ENCODE measurements around the gene ZNF789. TPM values are rescaled to one million over a fixed set of nuclear protein-coding genes. Genes with fewer than 3 reads are reported as not detected.

ZNF789 gene
- total and polyA plus RNA-seq, 2 of the 4 experiments (the other 2 are of a cell fraction), result 4.8 to 8.9 TPM

DNA sequence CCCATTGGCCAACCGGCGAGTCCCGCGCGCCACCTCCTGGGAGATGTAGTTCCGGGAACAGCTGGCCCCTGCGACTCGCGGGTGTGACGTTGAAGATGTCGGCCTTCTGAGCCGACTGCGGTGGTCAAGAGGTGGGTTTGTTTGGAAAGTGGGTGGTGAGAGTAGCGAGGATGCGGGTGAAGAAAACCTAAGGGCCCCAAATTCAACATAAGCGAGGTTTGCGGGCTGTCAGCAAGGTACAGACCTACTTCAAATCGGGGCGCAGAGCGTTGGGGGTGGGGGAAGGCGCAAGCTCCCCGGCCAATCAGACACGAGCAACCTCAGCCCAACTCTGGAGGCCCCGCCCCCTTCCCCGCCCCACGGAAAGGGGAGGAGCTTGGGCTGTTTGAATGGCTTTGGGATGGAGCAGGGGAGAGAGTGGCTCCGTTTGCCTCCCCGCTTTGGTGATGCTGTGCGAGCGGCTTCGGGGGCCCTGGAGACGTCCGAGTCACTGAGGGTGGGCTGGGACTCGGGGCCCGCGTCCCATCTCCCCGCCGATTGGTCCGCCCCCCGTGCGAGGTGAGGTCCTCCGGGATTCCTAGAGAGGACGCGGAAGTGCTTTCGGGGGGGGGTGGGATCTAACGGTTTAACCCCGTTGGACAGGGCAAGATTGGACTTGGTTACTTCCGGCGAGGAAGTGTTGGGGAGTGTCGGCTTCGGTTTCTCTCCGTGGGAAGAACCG is 32.1 kb downstream of the ZNF789 start, which contains the start of gene ZKSCAN5:
Gene ZKSCAN5, plus strand, starts transcription at position 60 of the 721 bp plus-strand sequence. CDS start 1,383 bp downstream, outside the sequence.
- H3K56ac ChIP-seq (ENCODE audit: extremely low read depth, insufficient read depth, low read length), result peak within 1 kb of the TSS; percentile 96
- H3K4me2 ChIP-seq (ENCODE audit: low read depth, low read length), result peak within 1 kb of the TSS; percentile 96
- peaks cover 3% of the 10 kb centered on the region for H3K36me3 ChIP-seq (ENCODE audit: control insufficient read depth, insufficient read depth, low read length)
- peak within 1 kb of the TSS; percentile 99 for H3K14ac ChIP-seq (replicated peaks; ENCODE audit: low read depth, low read length)
- H3K18ac ChIP-seq (ENCODE audit: low read depth, low read length), result peak within 1 kb of the TSS; percentile 62
- peak within 1 kb of the TSS; percentile 98 for H4K91ac ChIP-seq (ENCODE audit: insufficient read depth, low read depth, low read length)
- H3K4me3 ChIP-seq (ENCODE audit: insufficient read depth, low read depth, low read length), result peak within 1 kb of the TSS; percentile 61
- H2BK15ac ChIP-seq (ENCODE audit: low read depth, low read length), result peak within 1 kb of the TSS; percentile 95; the same call in 1 of the 3 replicates
- H3K27ac ChIP-seq (ENCODE audit: insufficient read depth, low read length), result peak within 1 kb of the TSS; percentile 85
- H3K23ac ChIP-seq (ENCODE audit: low read depth, low read length), result peak within 1 kb of the TSS; percentile 99
- no peaks in the 10 kb centered on the region for H3K9me1 ChIP-seq (ENCODE audit: insufficient read depth, low read length)
- peak within 1 kb of the TSS; percentile 90 for H2AK5ac ChIP-seq (ENCODE audit: low read depth, low read length)
- BruUV-seq (replicated peaks), result no TSS peak
- peak within 1 kb of the TSS; percentile 88 for H3K9ac ChIP-seq (ENCODE audit: low read depth, low read length)
- H2BK5ac ChIP-seq (ENCODE audit: low read depth, low read length, poor library complexity, severe bottlenecking), result peak within 1 kb of the TSS; percentile 93
- peak within 1 kb of the TSS; percentile 100 for H2AFZ ChIP-seq (replicated peaks; ENCODE audit: low read length, poor library complexity)
- no peaks in the 10 kb centered on the region for H3K27me3 ChIP-seq (ENCODE audit: control insufficient read depth, insufficient read depth, low read length)
- H4K20me1 ChIP-seq (ENCODE audit: insufficient read depth, low read length), result peaks cover 3% of the 10 kb centered on the region; the same call in 1 of the 2 replicates
- H3K79me1 ChIP-seq (ENCODE audit: low read depth in 1 of 2, low read length in 2 of 2), result peaks cover 10 to 36% of the 10 kb centered on the region in 2 experiments
- intact Hi-C loops (cut with micrococcal nuclease) (loop anchor here (2.0 kb wide), 3 partner anchors 48 to 112 kb away; partner anchors contain the start of genes FAM200A and ZSCAN25), in situ Hi-C loops (cut with MboI; ENCODE audit: low sequenced_read_pairs) (no loop called here), dilution Hi-C loops (cut with HindIII; ENCODE audit: low sequenced_read_pairs, unreplicated experiment) (no loop called here)
- peak within 1 kb of the TSS; percentile 96 for H4K5ac ChIP-seq (ENCODE audit: low read depth, low read length)
- peak within 1 kb of the TSS; percentile 98 for H2AK9ac ChIP-seq (replicated peaks; ENCODE audit: low read depth, low read length, poor library complexity)
- peak within 1 kb of the TSS; percentile 91 for H2BK120ac ChIP-seq (ENCODE audit: low read depth, low read length)
- ChIA-PET POLR2A (ENCODE audit: unreplicated experiment) (interaction anchor here (0.6 kb wide), 1 partner anchor 17 kb away, joined by 3 read pairs; no protein-coding TSS in a partner anchor), CTCF (no interaction called here)
- no peaks in the 10 kb centered on the region for H3K9me3 ChIP-seq (ENCODE audit: control insufficient read depth, insufficient read depth, low read length)
- H3K4me1 ChIP-seq (ENCODE audit: control insufficient read depth, insufficient read depth, low read length), result peaks cover 6% of the 10 kb centered on the region
- TF ChIP-seq POLR2A (IDR thresholded peaks at IDR 0.05; ENCODE audit: low read depth, low read length), result peak; percentile 93
- TF ChIP-seq MAZ (IDR thresholded peaks at IDR 0.05; ENCODE audit: borderline replicate concordance, low read depth, low read length), result peak; percentile 65; the same call in 1 of the 2 replicates
- TF ChIP-seq, protein P1, sequence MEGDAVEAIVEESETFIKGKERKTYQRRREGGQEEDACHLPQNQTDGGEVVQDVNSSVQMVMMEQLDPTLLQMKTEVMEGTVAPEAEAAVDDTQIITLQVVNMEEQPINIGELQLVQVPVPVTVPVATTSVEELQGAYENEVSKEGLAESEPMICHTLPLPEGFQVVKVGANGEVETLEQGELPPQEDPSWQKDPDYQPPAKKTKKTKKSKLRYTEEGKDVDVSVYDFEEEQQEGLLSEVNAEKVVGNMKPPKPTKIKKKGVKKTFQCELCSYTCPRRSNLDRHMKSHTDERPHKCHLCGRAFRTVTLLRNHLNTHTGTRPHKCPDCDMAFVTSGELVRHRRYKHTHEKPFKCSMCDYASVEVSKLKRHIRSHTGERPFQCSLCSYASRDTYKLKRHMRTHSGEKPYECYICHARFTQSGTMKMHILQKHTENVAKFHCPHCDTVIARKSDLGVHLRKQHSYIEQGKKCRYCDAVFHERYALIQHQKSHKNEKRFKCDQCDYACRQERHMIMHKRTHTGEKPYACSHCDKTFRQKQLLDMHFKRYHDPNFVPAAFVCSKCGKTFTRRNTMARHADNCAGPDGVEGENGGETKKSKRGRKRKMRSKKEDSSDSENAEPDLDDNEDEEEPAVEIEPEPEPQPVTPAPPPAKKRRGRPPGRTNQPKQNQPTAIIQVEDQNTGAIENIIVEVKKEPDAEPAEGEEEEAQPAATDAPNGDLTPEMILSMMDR (conservative IDR thresholded peaks at IDR 0.05; ENCODE audit: low read depth, low read length), result 0 out of 2 replicates have a peak, but pooled peaks have one; percentile 11
- TF ChIP-seq, protein P2, sequence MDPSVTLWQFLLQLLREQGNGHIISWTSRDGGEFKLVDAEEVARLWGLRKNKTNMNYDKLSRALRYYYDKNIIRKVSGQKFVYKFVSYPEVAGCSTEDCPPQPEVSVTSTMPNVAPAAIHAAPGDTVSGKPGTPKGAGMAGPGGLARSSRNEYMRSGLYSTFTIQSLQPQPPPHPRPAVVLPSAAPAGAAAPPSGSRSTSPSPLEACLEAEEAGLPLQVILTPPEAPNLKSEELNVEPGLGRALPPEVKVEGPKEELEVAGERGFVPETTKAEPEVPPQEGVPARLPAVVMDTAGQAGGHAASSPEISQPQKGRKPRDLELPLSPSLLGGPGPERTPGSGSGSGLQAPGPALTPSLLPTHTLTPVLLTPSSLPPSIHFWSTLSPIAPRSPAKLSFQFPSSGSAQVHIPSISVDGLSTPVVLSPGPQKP (IDR thresholded peaks at IDR 0.05; ENCODE audit: borderline replicate concordance, low read depth, low read length), result peak; percentile 64; the same call in 1 of the 2 replicates
- peak; percentile 65; the same call in 1 of the 2 replicates for TF ChIP-seq CEBPB (IDR thresholded peaks at IDR 0.05; ENCODE audit: low read depth, low read length)
- no peak for TF ChIP-seq BHLHE40 (IDR thresholded peaks at IDR 0.05; ENCODE audit: low read depth, low read length)
- no peak for TF ChIP-seq NFE2L2 (IDR thresholded peaks at IDR 0.05; ENCODE audit: low read depth, low read length)
- H3K4ac ChIP-seq (ENCODE audit: low read depth, low read length), result peak within 1 kb of the TSS; percentile 96
- DNase-seq (peak; percentile 96), ATAC-seq (ENCODE audit: low read depth) (peak; percentile 93)
- H4K8ac ChIP-seq (ENCODE audit: low read depth in 2 of 2, low read length in 2 of 2), result peak within 1 kb of the TSS; percentile 83 to 99
- peak within 1 kb of the TSS; percentile 59; the same call in 1 of the 2 replicates for H2BK20ac ChIP-seq (ENCODE audit: low read depth, low read length)
- 0% methylated on average over 10 of the region's 53 CpGs; no CpG with 5 or more reads in 1 of the 2 experiments for WGBS, 2 experiments (ENCODE audit: extremely low coverage in 2 of 2, insufficient read length in 1 of 2)
